DOHH2 (cell line): ENCODE results near the gene CCDC9.

Source experiments
- H3F3A ChIP-seq: fragments of 200-600 bp; sonication (generic), shearing (Covaris generic); 2 replicates; pipeline ENCODE4 v1.6.0; 2016; ENCODE audit warnings: antibody characterized with exemption, mild to moderate bottlenecking; ENCODE audit not compliant: control insufficient read depth, insufficient read depth
- H3K27ac ChIP-seq: fragments of 200-600 bp; sonication (generic); 2 replicates; pipeline ENCODE4 v1.5.1; 2014; ENCODE audit warnings: low read depth, mild to moderate bottlenecking, low read length, moderate library complexity
- H3K27me3 ChIP-seq: fragments of 200-600 bp; sonication (generic); 2 replicates; pipeline ENCODE4 v1.6.1; 2014; ENCODE audit warnings: mild to moderate bottlenecking, low read length, mixed read lengths; ENCODE audit not compliant: control insufficient read depth
- H3K36me3 ChIP-seq: fragments of 200-600 bp; sonication (generic); 2 replicates; pipeline ENCODE4 v1.6.1; 2014; ENCODE audit warnings: mild to moderate bottlenecking, low read length, moderate library complexity, mixed read lengths; ENCODE audit not compliant: control insufficient read depth
- H3K4me1 ChIP-seq: fragments of 200-600 bp; sonication (generic); 2 replicates; pipeline ENCODE4 v1.6.1; 2014; ENCODE audit warnings: mild to moderate bottlenecking, low read length, mixed read lengths; ENCODE audit not compliant: control insufficient read depth
- H3K4me2 ChIP-seq: fragments of 200-600 bp; sonication (generic); 2 replicates; pipeline ENCODE4 v1.6.0; 2014; ENCODE audit warnings: mild to moderate bottlenecking, low read length, moderate library complexity
- H3K4me3 ChIP-seq: fragments of 200-600 bp; sonication (generic); 2 replicates; pipeline ENCODE4 v1.5.1; 2014; ENCODE audit warnings: mild to moderate bottlenecking, low read length, mixed read lengths
- H3K79me2 ChIP-seq: fragments of 200-600 bp; sonication (generic); 2 replicates; pipeline ENCODE4 v1.6.1; 2014; ENCODE audit warnings: mild to moderate bottlenecking, low read length, mixed read lengths; ENCODE audit not compliant: control insufficient read depth
- H3K9me2 ChIP-seq: fragments of 200-600 bp; sonication (generic); replicated peaks from 2 replicates; pipeline ENCODE4 v1.6.1; 2014; ENCODE audit warnings: mild to moderate bottlenecking, low read length, mixed read lengths; ENCODE audit not compliant: control insufficient read depth
- H3K9me3 ChIP-seq: fragments of 200-600 bp; sonication (generic); 2 replicates; pipeline ENCODE4 v1.6.1; 2014; ENCODE audit warnings: antibody characterized with exemption, low read length, mixed read lengths; ENCODE audit not compliant: control insufficient read depth, insufficient read depth
- H4K20me1 ChIP-seq: fragments of 200-600 bp; sonication (generic); 2 replicates; pipeline ENCODE4 v1.6.0; 2014; ENCODE audit warnings: low read depth, mild to moderate bottlenecking, antibody characterized with exemption, low read length, moderate library complexity; ENCODE audit not compliant: control insufficient read depth, insufficient read depth
- EZH2phosphoT487 ChIP-seq: fragments of 200-600 bp; sonication (generic); IDR thresholded peaks from 2 replicates; pipeline ENCODE4 v1.6.1; 2017; ENCODE audit warnings: borderline replicate concordance, mild to moderate bottlenecking, antibody characterized with exemption, low read length, moderate library complexity, mixed read lengths
- TF ChIP-seq, protein P1 (sequence below): fragments of 200-600 bp; sonication (generic); IDR thresholded peaks from one replicate; pipeline ENCODE4 v1.5.1; 2014; ENCODE audit warnings: antibody characterized with exemption, mild to moderate bottlenecking, low read depth, low read length; ENCODE audit not compliant: poor library complexity, severe bottlenecking

Gene CCDC9

DNA sequence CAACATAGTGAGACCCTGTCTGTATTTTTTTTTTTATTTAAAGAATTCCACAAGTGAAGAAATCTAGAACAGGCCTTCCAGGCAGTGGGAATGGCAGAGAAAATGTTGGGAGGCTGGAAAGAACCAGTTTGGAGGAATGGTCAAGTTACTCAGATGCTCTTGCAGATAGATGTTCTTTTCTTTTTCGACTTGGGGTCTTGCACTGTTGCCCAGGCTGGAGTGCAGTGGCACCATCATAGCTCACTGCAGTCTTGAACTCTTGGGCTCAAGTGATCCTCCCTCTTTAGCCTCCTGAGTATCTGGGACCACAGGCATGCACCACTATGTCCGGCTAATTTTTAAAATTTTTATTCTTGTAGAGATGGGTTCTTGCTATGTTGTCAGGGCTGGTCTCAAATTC is 54.0 kb downstream of the CCDC9 start:
- H3F3A ChIP-seq = no peaks in the 10 kb centered on the region
- peaks cover 20% of the 10 kb centered on the region for H3K27me3 ChIP-seq
- no peak overlapping the region for H3K4me2 ChIP-seq
- no peaks in the 10 kb centered on the region for H3K79me2 ChIP-seq
- no peaks in the 10 kb centered on the region for H3K9me2 ChIP-seq
- H3K27ac ChIP-seq = no peak overlapping the region
- no peak overlapping the region for H3K4me3 ChIP-seq
- H4K20me1 ChIP-seq = no peaks in the 10 kb centered on the region
- H3K4me1 ChIP-seq = peaks cover 15% of the 10 kb centered on the region
- no peaks in the 10 kb centered on the region for H3K36me3 ChIP-seq
- H3K9me3 ChIP-seq = no peaks in the 10 kb centered on the region
- TF ChIP-seq EZH2phosphoT487 = no peak
- TF ChIP-seq, protein P1, sequence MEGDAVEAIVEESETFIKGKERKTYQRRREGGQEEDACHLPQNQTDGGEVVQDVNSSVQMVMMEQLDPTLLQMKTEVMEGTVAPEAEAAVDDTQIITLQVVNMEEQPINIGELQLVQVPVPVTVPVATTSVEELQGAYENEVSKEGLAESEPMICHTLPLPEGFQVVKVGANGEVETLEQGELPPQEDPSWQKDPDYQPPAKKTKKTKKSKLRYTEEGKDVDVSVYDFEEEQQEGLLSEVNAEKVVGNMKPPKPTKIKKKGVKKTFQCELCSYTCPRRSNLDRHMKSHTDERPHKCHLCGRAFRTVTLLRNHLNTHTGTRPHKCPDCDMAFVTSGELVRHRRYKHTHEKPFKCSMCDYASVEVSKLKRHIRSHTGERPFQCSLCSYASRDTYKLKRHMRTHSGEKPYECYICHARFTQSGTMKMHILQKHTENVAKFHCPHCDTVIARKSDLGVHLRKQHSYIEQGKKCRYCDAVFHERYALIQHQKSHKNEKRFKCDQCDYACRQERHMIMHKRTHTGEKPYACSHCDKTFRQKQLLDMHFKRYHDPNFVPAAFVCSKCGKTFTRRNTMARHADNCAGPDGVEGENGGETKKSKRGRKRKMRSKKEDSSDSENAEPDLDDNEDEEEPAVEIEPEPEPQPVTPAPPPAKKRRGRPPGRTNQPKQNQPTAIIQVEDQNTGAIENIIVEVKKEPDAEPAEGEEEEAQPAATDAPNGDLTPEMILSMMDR = no peak

DNA sequence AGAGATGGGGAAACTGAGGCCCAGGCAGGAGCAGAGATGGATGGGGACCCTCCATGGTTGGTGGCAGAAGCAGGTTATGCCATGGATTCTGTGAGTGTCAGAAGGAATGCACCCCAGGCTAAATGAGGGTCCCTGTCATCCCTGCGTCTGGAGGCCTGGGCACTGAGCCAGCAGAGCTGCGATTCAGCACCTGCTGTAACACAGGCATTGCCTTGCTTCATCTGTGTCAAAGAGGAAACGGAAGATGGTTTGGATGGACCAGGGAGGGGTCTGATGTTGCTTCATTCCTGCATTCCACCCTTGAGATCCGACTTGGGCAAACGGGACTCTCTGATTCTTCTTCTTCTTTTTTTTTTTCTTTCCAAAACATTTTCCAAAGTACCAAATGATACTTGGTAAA is 54.5 kb downstream of the CCDC9 start:
- H3K4me1 ChIP-seq = peaks cover 12% of the 10 kb centered on the region
- H4K20me1 ChIP-seq = no peaks in the 10 kb centered on the region
- no peaks in the 10 kb centered on the region for H3K36me3 ChIP-seq
- H3K79me2 ChIP-seq = no peaks in the 10 kb centered on the region
- H3K27ac ChIP-seq = no peak overlapping the region
- H3K9me3 ChIP-seq = no peaks in the 10 kb centered on the region
- no peaks in the 10 kb centered on the region for H3F3A ChIP-seq
- TF ChIP-seq EZH2phosphoT487 = no peak
- TF ChIP-seq, protein P1 = no peak
- H3K4me3 ChIP-seq = no peak overlapping the region
- H3K27me3 ChIP-seq = peaks cover 21% of the 10 kb centered on the region
- H3K4me2 ChIP-seq = no peak overlapping the region
- H3K9me2 ChIP-seq = no peaks in the 10 kb centered on the region

DNA sequence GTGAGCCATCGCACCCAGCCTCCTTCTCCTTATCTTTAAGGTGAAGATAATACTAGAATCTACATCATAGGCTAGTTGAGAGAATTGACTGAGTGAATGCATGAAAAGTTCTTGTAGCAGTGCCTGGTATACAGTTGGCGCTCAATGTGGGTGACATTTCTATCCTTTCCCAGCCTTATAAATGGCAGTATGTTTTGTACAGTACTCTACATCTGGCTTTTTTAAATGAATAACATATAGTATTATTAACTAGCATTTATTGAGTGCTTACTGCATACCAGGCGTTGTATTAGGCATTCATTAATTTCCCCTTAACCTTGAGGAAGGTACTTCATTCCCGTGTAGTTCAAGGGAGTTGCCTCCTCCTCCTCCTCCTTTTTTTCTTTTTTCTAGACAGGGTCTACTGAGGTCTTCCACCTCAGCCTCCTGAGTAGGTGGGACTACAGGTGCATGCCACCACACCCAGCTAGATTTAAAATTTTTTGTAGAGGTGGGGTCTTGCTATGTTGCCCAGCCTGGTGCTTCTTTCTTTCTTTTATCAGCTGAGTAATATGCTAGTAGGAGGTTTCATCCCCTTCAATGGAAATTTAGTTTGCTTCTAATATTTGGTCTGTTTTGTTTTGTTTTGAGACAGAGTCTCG is 56.2 kb downstream of the CCDC9 start:
- Histone ChIP-seq H3K27me3 (peaks cover 21% of the 10 kb centered on the region), H3K9me3 (no peaks in the 10 kb centered on the region), H3K4me2 (no peak overlapping the region), H3K9me2 (no peaks in the 10 kb centered on the region), H4K20me1 (no peaks in the 10 kb centered on the region), H3K79me2 (no peaks in the 10 kb centered on the region), H3K4me1 (peaks cover 12% of the 10 kb centered on the region), H3K36me3 (no peaks in the 10 kb centered on the region), H3F3A (no peaks in the 10 kb centered on the region), H3K4me3 (no peak overlapping the region), H3K27ac (no peak overlapping the region)
- TF ChIP-seq, protein P1 = no peak
- TF ChIP-seq EZH2phosphoT487 = no peak
